ENCODE data around the gene THSD7A.

DNA sequence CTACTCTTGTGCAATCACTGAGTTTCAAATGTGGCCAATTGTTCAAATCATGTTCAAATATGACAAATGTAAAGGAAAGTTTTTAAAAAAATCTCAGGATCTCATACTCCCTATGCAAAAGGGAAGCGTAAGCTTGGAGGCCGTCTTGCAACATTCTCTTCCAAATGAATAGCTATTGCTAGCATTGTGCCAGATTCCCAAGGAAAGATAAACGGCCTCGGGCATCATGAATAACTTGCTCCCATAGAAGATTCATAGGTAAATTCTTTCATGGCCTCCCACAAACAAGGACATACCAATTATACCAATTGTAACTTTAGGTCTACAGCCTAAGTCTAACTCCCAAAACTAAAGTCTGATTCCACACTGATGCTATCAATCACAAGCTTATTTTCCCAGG lies 416.9 kb downstream of the THSD7A start:
- TF ChIP-seq, protein P1, sequence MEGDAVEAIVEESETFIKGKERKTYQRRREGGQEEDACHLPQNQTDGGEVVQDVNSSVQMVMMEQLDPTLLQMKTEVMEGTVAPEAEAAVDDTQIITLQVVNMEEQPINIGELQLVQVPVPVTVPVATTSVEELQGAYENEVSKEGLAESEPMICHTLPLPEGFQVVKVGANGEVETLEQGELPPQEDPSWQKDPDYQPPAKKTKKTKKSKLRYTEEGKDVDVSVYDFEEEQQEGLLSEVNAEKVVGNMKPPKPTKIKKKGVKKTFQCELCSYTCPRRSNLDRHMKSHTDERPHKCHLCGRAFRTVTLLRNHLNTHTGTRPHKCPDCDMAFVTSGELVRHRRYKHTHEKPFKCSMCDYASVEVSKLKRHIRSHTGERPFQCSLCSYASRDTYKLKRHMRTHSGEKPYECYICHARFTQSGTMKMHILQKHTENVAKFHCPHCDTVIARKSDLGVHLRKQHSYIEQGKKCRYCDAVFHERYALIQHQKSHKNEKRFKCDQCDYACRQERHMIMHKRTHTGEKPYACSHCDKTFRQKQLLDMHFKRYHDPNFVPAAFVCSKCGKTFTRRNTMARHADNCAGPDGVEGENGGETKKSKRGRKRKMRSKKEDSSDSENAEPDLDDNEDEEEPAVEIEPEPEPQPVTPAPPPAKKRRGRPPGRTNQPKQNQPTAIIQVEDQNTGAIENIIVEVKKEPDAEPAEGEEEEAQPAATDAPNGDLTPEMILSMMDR (IDR thresholded peaks at IDR 0.05; ENCODE audit: insufficient read depth, low read depth, low read length): no peak
- TF ChIP-seq EZH2 (IDR thresholded peaks at IDR 0.05; ENCODE audit: insufficient read depth, low read length): no peak
